ENCODE data around the gene OR13J1.

Gene OR13J1

GRCh38 chr9:35831040-35831439 lies 39.2 kb downstream of the OR13J1 start:
- no peak for TF ChIP-seq CTCF (IDR thresholded peaks at IDR 0.05)

- no peak for TF ChIP-seq CTCF (IDR thresholded peaks at IDR 0.05)
Measured at GRCh38 chr9:35829764-35830096, 40.5 kb downstream of the OR13J1 start.

- no peak for TF ChIP-seq CTCF (IDR thresholded peaks at IDR 0.05)
Measured at GRCh38 chr9:35829084-35829763, 41.0 kb downstream of the OR13J1 start, which contains the start of gene TMEM8B. Gene TMEM8B, plus strand, starts transcription at chr9:35829228. Its CDS starts 220 bp downstream, at chr9:35829448.

DNA sequence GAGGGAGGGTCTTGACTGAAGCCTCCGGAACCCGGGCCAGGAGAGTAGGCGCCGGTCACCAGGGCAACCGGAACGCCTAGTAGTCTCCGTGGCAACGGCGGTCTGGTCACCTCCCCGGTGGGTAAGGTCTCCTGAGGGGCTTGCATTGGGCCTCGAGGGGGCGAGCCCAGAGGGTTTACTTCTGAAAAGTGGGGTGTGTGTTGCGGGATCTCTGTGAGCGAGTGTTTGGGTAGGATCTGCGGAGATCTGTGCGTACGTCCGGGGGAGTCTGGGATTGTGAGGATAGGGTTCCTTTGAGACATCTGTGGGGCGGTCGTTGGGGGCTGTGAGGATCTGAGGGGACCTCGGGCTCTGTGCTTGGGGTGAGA lies 41.5 kb downstream of the OR13J1 start, which contains the start of gene FAM221B:
Gene FAM221B, minus strand, starts transcription at position 17 of the 368 bp plus-strand sequence. CDS start 2,571 bp downstream, outside the sequence.
- no peak for TF ChIP-seq CTCF (IDR thresholded peaks at IDR 0.05)

GRCh38 chr9:35827486-35827885 lies 42.7 kb downstream of the OR13J1 start:
- no peak for TF ChIP-seq CTCF (IDR thresholded peaks at IDR 0.05)

- TF ChIP-seq CTCF (IDR thresholded peaks at IDR 0.05) = peak; percentile 81
Measured at GRCh38 chr9:35826071-35826701, 44.0 kb downstream of the OR13J1 start.

GRCh38 chr9:35822926-35823325 lies 47.3 kb downstream of the OR13J1 start:
- no peak for TF ChIP-seq CTCF (IDR thresholded peaks at IDR 0.05)
